Activated naive CD8-positive, alpha-beta T cell (primary cell): ENCODE results near the gene LOXHD1.

Experiments used
- H3K27ac Mint-ChIP-seq: one replicate; pipeline ENCODE4 v1.8.0; 2021; ENCODE audit warnings: mixed read lengths
- H3K27me3 Mint-ChIP-seq: one replicate; pipeline ENCODE4 v1.8.0; 2021; ENCODE audit warnings: mixed read lengths
- H3K36me3 Mint-ChIP-seq: one replicate; pipeline ENCODE4 v1.8.0; 2021; ENCODE audit warnings: mixed read lengths
- H3K4me1 Mint-ChIP-seq: one replicate; pipeline ENCODE4 v1.8.0; 2021; ENCODE audit warnings: low read depth, mixed read lengths
- H3K4me3 Mint-ChIP-seq: one replicate; pipeline ENCODE4 v1.8.0; 2021; ENCODE audit warnings: mild to moderate bottlenecking, mixed read lengths
- H3K9me3 Mint-ChIP-seq: one replicate; pipeline ENCODE4 v1.8.0; 2021; ENCODE audit warnings: low read depth, mixed read lengths

Gene LOXHD1

DNA sequence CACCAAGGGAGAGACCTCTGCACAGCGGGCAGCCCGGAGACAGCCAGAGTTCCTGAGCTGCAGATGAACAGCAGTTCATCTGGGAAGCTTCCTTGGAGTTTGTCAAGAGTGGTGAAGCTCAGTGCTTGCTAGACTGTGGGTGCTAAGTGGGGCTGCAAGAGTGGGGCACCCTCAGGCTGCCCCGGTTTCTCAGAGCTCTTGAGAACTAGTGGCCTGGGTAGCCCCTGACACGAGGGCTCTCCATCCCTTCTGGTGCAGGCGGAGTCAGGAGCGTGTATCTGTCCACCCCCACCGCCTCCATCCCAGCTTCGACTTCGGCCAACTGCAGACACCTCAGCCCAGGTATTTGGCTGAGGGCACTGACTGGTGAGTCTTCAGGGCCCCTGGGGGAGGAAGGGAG is 222.0 kb downstream of the LOXHD1 start:
- Mint-ChIP-seq H3K27ac (no peak overlapping the region), H3K4me1 (no peaks in the 10 kb centered on the region), H3K4me3 (no peak overlapping the region), H3K9me3 (no peaks in the 10 kb centered on the region), H3K36me3 (no peaks in the 10 kb centered on the region), H3K27me3 (no peaks in the 10 kb centered on the region)

- no peak overlapping the region for H3K4me3 Mint-ChIP-seq
- no peaks in the 10 kb centered on the region for H3K4me1 Mint-ChIP-seq
- no peaks in the 10 kb centered on the region for H3K36me3 Mint-ChIP-seq
These were observed 222.4 kb downstream of the LOXHD1 start for GRCh38 chr18:46434629-46435028.

DNA sequence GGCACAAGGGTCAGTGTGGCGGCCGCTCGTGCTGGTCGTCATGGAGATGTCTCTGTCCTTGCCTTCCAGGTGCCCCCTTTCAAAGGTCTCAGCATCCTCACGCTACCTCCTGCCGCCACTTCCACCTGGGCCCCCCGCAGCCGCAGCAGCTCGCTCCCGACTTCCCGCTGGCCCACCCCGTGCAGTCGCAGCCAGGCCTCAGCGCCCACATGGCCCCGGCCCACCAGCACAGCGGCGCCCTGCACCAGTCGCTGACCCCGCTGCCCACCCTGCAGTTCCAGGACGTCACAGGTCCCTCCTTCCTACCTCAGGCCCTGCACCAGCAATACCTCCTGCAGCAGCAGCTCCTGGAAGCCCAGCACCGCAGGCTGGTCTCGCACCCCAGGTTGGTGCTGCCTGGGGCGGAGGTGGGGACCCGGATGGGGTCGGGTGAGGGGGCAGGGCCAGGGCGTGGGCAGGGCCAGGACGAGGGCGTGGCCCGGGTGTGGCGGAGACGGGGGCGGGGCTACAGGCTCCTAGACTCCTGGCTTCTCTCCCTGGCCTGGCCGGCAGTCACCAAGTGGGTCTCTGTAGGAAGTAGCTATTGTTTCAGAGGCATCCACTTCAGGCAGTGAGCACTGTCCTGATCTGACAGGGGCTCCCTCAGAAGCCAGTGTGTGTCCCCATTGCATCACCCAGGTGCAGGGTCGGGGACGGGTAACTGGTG is 223.7 kb downstream of the LOXHD1 start:
- H3K4me3 Mint-ChIP-seq = no peak overlapping the region
- no peak overlapping the region for H3K27ac Mint-ChIP-seq
- no peaks in the 10 kb centered on the region for H3K36me3 Mint-ChIP-seq
- H3K27me3 Mint-ChIP-seq = no peaks in the 10 kb centered on the region
- no peaks in the 10 kb centered on the region for H3K9me3 Mint-ChIP-seq
- no peaks in the 10 kb centered on the region for H3K4me1 Mint-ChIP-seq

More at GRCh38 chr18:46434629-46435028, 222.4 kb downstream of the LOXHD1 start:
- Mint-ChIP-seq H3K27ac (no peak overlapping the region), H3K9me3 (no peaks in the 10 kb centered on the region), H3K27me3 (no peaks in the 10 kb centered on the region)

GRCh38 chr18:46431522-46432171 is 225.4 kb downstream of the LOXHD1 start:
- H3K27me3 Mint-ChIP-seq = no peaks in the 10 kb centered on the region
- no peak overlapping the region for H3K27ac Mint-ChIP-seq
- no peaks in the 10 kb centered on the region for H3K36me3 Mint-ChIP-seq
- H3K4me3 Mint-ChIP-seq = no peak overlapping the region
- H3K9me3 Mint-ChIP-seq = no peaks in the 10 kb centered on the region
- H3K4me1 Mint-ChIP-seq = no peaks in the 10 kb centered on the region

GRCh38 chr18:46429649-46430224 is 227.3 kb downstream of the LOXHD1 start:
- Mint-ChIP-seq H3K36me3 (no peaks in the 10 kb centered on the region), H3K4me3 (no peak overlapping the region), H3K27ac (no peak overlapping the region), H3K4me1 (no peaks in the 10 kb centered on the region), H3K9me3 (no peaks in the 10 kb centered on the region), H3K27me3 (no peaks in the 10 kb centered on the region)

DNA sequence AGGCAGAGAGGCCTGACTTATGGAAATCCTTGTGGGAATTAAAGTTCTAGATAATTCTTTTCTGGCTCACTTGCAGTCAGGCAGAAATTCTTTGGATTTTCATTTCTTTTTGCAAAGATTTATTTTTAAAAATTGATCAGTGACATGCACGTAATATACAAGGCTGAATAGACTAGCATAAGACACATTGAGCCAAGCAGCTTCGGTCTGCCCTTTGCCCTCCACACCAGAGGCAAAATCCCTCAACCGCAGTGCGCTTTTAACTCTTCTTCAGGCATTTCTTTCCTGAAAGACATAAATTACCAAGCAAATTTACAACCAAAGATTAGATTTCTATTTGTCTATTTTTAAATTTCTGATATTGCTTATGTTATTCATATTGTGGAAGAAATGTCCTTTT is 227.9 kb downstream of the LOXHD1 start:
- Mint-ChIP-seq H3K36me3 (no peaks in the 10 kb centered on the region), H3K27me3 (no peaks in the 10 kb centered on the region), H3K9me3 (no peaks in the 10 kb centered on the region), H3K4me3 (no peak overlapping the region), H3K27ac (no peak overlapping the region), H3K4me1 (no peaks in the 10 kb centered on the region)

- H3K4me3 Mint-ChIP-seq = no peak overlapping the region
- H3K27me3 Mint-ChIP-seq = no peaks in the 10 kb centered on the region
- H3K27ac Mint-ChIP-seq = no peak overlapping the region
- no peaks in the 10 kb centered on the region for H3K4me1 Mint-ChIP-seq
- H3K36me3 Mint-ChIP-seq = no peaks in the 10 kb centered on the region
- no peaks in the 10 kb centered on the region for H3K9me3 Mint-ChIP-seq
These were observed 228.7 kb downstream of the LOXHD1 start for GRCh38 chr18:46428368-46428767.

DNA sequence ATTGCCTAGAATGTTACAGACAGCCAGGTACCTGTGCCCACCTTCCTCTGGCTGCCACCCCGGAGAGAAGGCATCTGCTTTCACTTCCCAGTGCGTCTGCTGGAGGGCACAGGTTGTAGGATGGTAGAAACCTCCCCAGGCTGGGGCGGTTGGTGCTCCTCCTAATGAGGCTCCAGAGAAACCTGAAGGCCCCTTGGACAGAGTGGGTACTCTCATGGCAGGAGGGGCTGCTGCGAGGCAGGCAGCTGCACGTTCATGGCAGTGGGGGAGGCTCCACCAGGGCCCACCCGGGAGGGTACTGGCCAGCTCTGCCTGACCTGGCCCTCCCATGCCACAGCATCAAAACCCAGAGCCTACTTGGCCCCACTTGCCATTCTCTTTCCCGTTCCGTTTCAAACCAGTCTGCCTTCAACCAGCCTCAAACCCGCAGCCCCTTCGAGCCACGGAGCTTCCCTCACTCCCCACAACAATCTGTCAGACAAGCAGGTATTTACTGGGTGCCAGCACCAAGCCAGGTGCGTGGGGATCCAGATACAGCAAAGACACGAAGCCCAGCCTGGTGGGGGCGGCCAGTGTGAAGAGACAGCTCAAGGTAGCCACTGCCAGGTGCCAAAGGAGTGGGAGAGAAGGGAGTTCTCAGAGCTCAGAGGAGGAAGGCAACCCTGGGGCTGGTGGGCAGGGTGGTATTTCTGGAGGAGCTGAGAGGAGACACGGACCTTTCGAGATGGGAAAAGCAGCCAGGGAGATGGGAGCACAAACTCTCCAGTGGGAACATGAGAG is 229.6 kb downstream of the LOXHD1 start:
- Mint-ChIP-seq H3K4me1 (no peaks in the 10 kb centered on the region), H3K36me3 (no peaks in the 10 kb centered on the region), H3K4me3 (no peak overlapping the region), H3K27me3 (no peaks in the 10 kb centered on the region), H3K9me3 (no peaks in the 10 kb centered on the region), H3K27ac (no peak overlapping the region)
